Urothelium cell line (cell line): ENCODE results near the gene PPP4R1.

Experiments
- DNase-seq: peaks from one replicate; pipeline ENCODE4 v3.0.0; 2011; ENCODE audit warnings: low spot score, mixed read lengths
- FAIRE-seq: peaks from 2 replicates; lab custom pipeline; 2011; peaks lifted over from hg19 to GRCh38; lab: Jason Lieb, UNC

The PPP4R1 gene

GRCh38 chr18:9519399-9519798 is 95.0 kb downstream of the PPP4R1 start:
- FAIRE-seq (peak; percentile 40), DNase-seq (no peak)

GRCh38 chr18:9517869-9518268 is 96.5 kb downstream of the PPP4R1 start:
- no peak for FAIRE-seq
- DNase-seq: no peak

GRCh38 chr18:9516437-9517064 is 97.8 kb downstream of the PPP4R1 start:
- DNase-seq (peak; percentile 70), FAIRE-seq (peak; percentile 20)

- FAIRE-seq: no peak
- peak; percentile 41 for DNase-seq
These were observed 100.3 kb downstream of the PPP4R1 start for GRCh38 chr18:9513971-9514512.

- FAIRE-seq (no peak), DNase-seq (no peak)
These were observed 105.8 kb downstream of the PPP4R1 start for GRCh38 chr18:9508446-9509025.

- FAIRE-seq (no peak), DNase-seq (no peak)
These were observed 106.7 kb downstream of the PPP4R1 start for GRCh38 chr18:9507565-9508088.

GRCh38 chr18:9506046-9506792 is 108.1 kb downstream of the PPP4R1 start:
- DNase-seq: no peak
- FAIRE-seq: no peak
